Small intestine (tissue), 7 donors: Measurements from ENCODE around the gene TNKS1BP1. TPM values are rescaled to one million over a fixed set of nuclear protein-coding genes. Genes with fewer than 3 reads are reported as not detected.
"Not testable (repeated sequence)": the region's sequence is repeated elsewhere in the genome, so short reads cannot be mapped to it uniquely, and the experiment has no call there.

Experiments used
- DNase-seq, 2 donors: peaks; one replicate each; pipeline versions ENCODE4 v3.0.0 to v3.0.0-alpha.2; 2013
- FAIRE-seq: peaks from 2 replicates; lab custom pipeline; 2012; peaks lifted over from hg19 to GRCh38; lab: Jason Lieb, UNC
- H3K27ac ChIP-seq, 3 donors: one replicate each; pipeline ENCODE4 v1.5.1; 2013; ENCODE audit warnings: low read length in 2 of 3, mild to moderate bottlenecking in 2 of 3, control low read depth in 1 of 3, inconsistent platforms in 1 of 3, low read depth in 1 of 3, moderate library complexity in 1 of 3
- H3K27me3 ChIP-seq, 3 donors: one replicate each; pipeline ENCODE4 v1.6.1; 2013; ENCODE audit warnings: low read length in 3 of 3, inconsistent platforms in 1 of 3; ENCODE audit not compliant: control insufficient read depth in 3 of 3, insufficient read depth in 3 of 3
- H3K36me3 ChIP-seq, 3 donors: one replicate each; pipeline ENCODE4 v1.6.1; 2013; ENCODE audit warnings: low read length in 3 of 3, inconsistent platforms in 1 of 3, low read depth in 1 of 3, mild to moderate bottlenecking in 1 of 3, moderate library complexity in 1 of 3; ENCODE audit not compliant: control insufficient read depth in 3 of 3, insufficient read depth in 2 of 3
- H3K4me1 ChIP-seq, 3 donors: one replicate each; pipeline ENCODE4 v1.6.1; 2013; ENCODE audit warnings: low read length in 2 of 3, inconsistent platforms in 1 of 3, low read depth in 1 of 3, mild to moderate bottlenecking in 1 of 3, moderate library complexity in 1 of 3; ENCODE audit not compliant: control insufficient read depth in 3 of 3, insufficient read depth in 2 of 3
- H3K4me3 ChIP-seq, 3 donors: one replicate each; pipeline ENCODE4 v1.5.1; 2013; ENCODE audit warnings: low read length in 3 of 3, control low read depth in 1 of 3, inconsistent platforms in 1 of 3, low read depth in 1 of 3, mild to moderate bottlenecking in 1 of 3, moderate library complexity in 1 of 3
- H3K9me3 ChIP-seq, 2 donors: one replicate each; pipeline ENCODE4 v1.6.1; 2013; ENCODE audit warnings: low read depth in 1 of 2, low read length in 1 of 2; ENCODE audit not compliant: control insufficient read depth in 2 of 2, insufficient read depth in 1 of 2
- WGBS, 3 donors: extraction: QIAGEN DNeasy Blood & Tissue Kit; methylation state at CpG; one replicate each; pipeline ENCODE4 v1.1.7; 2013; 5-methylcytosine and 5-hydroxymethylcytosine counted together
- polyA plus RNA-seq, 4 donors: library from polyadenylated mRNA; stranded (reverse) in 3 of 4; unstranded in 1 of 4; fragments of 200-250 nt in 3 of 4; fragments of 120-200 nt in 1 of 4; gene quantifications; one replicate each; pipeline versions ENCODE4 v1.2.1 to v1.2.3, GENCODE V29; 2013
- donor health status: healthy with polysubstance abuse.
- donor health status: control.
- donor health status: control.
- donor health status: Bipolar disorder and iron deficiency.
- donor health status: healthy.

The TNKS1BP1 gene
- polyA plus RNA-seq, 4 donors: 72.1 to 178 (median 98.6) TPM

GRCh38 chr11:57294225-57295131, 30.3 kb downstream of the TNKS1BP1 start:
- 30 to 68% (median 50%) methylated on average over 2 of the region's 2 CpGs for WGBS, 3 donors
- peak overlapping the region in 1 of 3 donors; percentile 42 for H3K27ac ChIP-seq
- FAIRE-seq: no peak

GRCh38 chr11:57290288-57290687, 34.5 kb downstream of the TNKS1BP1 start:
- Histone ChIP-seq H3K27me3 (no peaks in the 10 kb centered on the region), H3K4me1 (peaks cover 2 to 31% (median 13%) of the 10 kb centered on the region in 3 donors), H3K4me3 (no peak overlapping the region), H3K36me3 (peaks cover 0 to 2% (median 0%) of the 10 kb centered on the region in 3 donors), H3K27ac (no peak overlapping the region), H3K9me3 (no peaks in the 10 kb centered on the region)
- peak; percentile 58 to 86 for DNase-seq
- 7 to 51% (median 21%) methylated on average over 1 of the region's 1 CpG for WGBS, 3 donors
- FAIRE-seq: no peak

More at GRCh38 chr11:57294225-57295131, 30.3 kb downstream of the TNKS1BP1 start:
- peak in 1 of 2 donors; percentile 67 for DNase-seq
- Histone ChIP-seq H3K36me3 (peaks cover 6 to 25% (median 6%) of the 10 kb centered on the region in 3 donors), H3K4me3 (no peak overlapping the region), H3K4me1 (peaks cover under 1 to 19% (median 7%) of the 10 kb centered on the region in 3 donors), H3K27me3 (no peaks in the 10 kb centered on the region), H3K9me3 (peaks cover 0 to 15% of the 10 kb centered on the region in 2 donors)

GRCh38 chr11:57288771-57289579, 35.8 kb downstream of the TNKS1BP1 start:
- FAIRE-seq (no peak), DNase-seq (peak; percentile 36 to 62)
- Histone ChIP-seq H3K4me3 (no peak overlapping the region), H3K27ac (peak overlapping the region in 2 of 3 donors; percentile 35 to 59), H3K36me3 (no peaks in the 10 kb centered on the region), H3K9me3 (no peaks in the 10 kb centered on the region), H3K4me1 (peaks cover 2 to 30% (median 7%) of the 10 kb centered on the region in 3 donors), H3K27me3 (no peaks in the 10 kb centered on the region)
- WGBS, 3 donors: 4 to 15% (median 13%) methylated on average over 11 of the region's 11 CpGs

- Histone ChIP-seq H3K36me3 (no peaks in the 10 kb centered on the region), H3K4me3 (no peak overlapping the region), H3K27me3 (no peaks in the 10 kb centered on the region), H3K9me3 (no peaks in the 10 kb centered on the region), H3K27ac (no peak overlapping the region), H3K4me1 (peaks cover 2 to 26% (median 9%) of the 10 kb centered on the region in 3 donors)
- WGBS, 3 donors: 89 to 92% (median 91%) methylated on average over 3 of the region's 3 CpGs
- FAIRE-seq (no peak), DNase-seq (no peak)
Observed at GRCh38 chr11:57287884-57288283, 36.9 kb downstream of the TNKS1BP1 start.

GRCh38 chr11:57283231-57283990, 41.3 kb downstream of the TNKS1BP1 start:
- Histone ChIP-seq H3K9me3 (no peaks in the 10 kb centered on the region), H3K27me3 (no peaks in the 10 kb centered on the region), H3K36me3 (no peaks in the 10 kb centered on the region), H3K4me1 (peaks cover 0 to 8% (median 2%) of the 10 kb centered on the region in 3 donors), H3K27ac (peak overlapping the region in 1 of 3 donors; percentile 27), H3K4me3 (no peak overlapping the region)
- no peak for FAIRE-seq
- 56 to 76% (median 58%) methylated on average over 2 of the region's 2 CpGs for WGBS, 3 donors
- peak in 1 of 2 donors; percentile 51 for DNase-seq

GRCh38 chr11:57281546-57281945, 43.2 kb downstream of the TNKS1BP1 start:
- H3K9me3 ChIP-seq, FAIRE-seq, DNase-seq, H3K36me3 ChIP-seq, H3K27ac ChIP-seq, H3K4me3 ChIP-seq, H3K27me3 ChIP-seq: not testable (repeated sequence)
- WGBS, 3 donors: 85 to 94% (median 90%) methylated on average over 6 of the region's 6 CpGs
- peaks cover 2 to 12% (median 4%) of the 10 kb centered on the region in 3 donors for H3K4me1 ChIP-seq

GRCh38 chr11:57279116-57279515, 45.6 kb downstream of the TNKS1BP1 start:
- Histone ChIP-seq H3K27ac (no peak overlapping the region), H3K9me3 (no peaks in the 10 kb centered on the region), H3K36me3 (no peaks in the 10 kb centered on the region), H3K4me3 (no peak overlapping the region), H3K4me1 (peaks cover 2 to 10% (median 4%) of the 10 kb centered on the region in 3 donors), H3K27me3 (no peaks in the 10 kb centered on the region)
- WGBS, 3 donors: 75 to 88% (median 86%) methylated on average over 5 of the region's 5 CpGs
- DNase-seq (no peak), FAIRE-seq (no peak)
